IMR-90 (cell line): ENCODE results near the gene UGGT1. TPM values are rescaled to one million over a fixed set of nuclear protein-coding genes. Genes with fewer than 3 reads are reported as not detected.

ENCODE experiments used
- ATAC-seq: fragments of 200-7000 bp; cut with Tn5 transposase; 2 replicates; pipeline ENCODE4 v1.9.1; 2020; ENCODE audit warnings: low read depth, mild to moderate bottlenecking, moderate library complexity
- BruUV-seq: library from RNA; stranded (reverse); fragments of 400-500 nt; replicated peaks from 2 replicates; lab custom pipeline; 2021; lab: Mats Ljungman, UMichigan
- CTCF ChIA-PET: fragments of 300-600 bp; formaldehyde crosslinking; extraction: SDS; loops from one replicate; lab custom pipeline; 2021; ENCODE audit warnings: antibody characterized with exemption; lab: Yijun Ruan, JAX
- POLR2A ChIA-PET: fragments of 300-600 bp; sonication (Branson Sonifier 250); formaldehyde crosslinking; loops from one replicate; lab custom pipeline; 2022; ENCODE audit warnings: antibody characterized with exemption; ENCODE audit not compliant: unreplicated experiment; lab: Charles Lee
- DNase-seq: peaks from one replicate; pipeline ENCODE4 v3.0.0; 2013
- H2AFZ ChIP-seq: replicated peaks from 2 replicates; pipeline ENCODE3; 2013; ENCODE audit warnings: low read length, mild to moderate bottlenecking; ENCODE audit not compliant: poor library complexity
- H2AK5ac ChIP-seq: 2 replicates; pipeline ENCODE4 v1.6.1; 2013; ENCODE audit warnings: low read depth, low read length, inconsistent platforms
- H2AK9ac ChIP-seq: replicated peaks from 2 replicates; pipeline ENCODE3; 2013; ENCODE audit warnings: mild to moderate bottlenecking, low read depth, low read length, moderate library complexity; ENCODE audit not compliant: poor library complexity
- H2BK120ac ChIP-seq: 2 replicates; pipeline ENCODE4 v1.6.1; 2013; ENCODE audit warnings: low read depth, low read length, inconsistent platforms
- H2BK15ac ChIP-seq: 3 replicates; pipeline ENCODE4 v1.6.1; 2013; ENCODE audit warnings: low read depth, low read length, inconsistent platforms
- H2BK20ac ChIP-seq: 2 replicates; pipeline ENCODE4 v1.6.1; 2013; ENCODE audit warnings: low read depth, mild to moderate bottlenecking, inconsistent platforms, low read length, moderate library complexity
- H2BK5ac ChIP-seq: 2 replicates; pipeline ENCODE4 v1.6.1; 2013; ENCODE audit warnings: mild to moderate bottlenecking, low read depth, low read length, inconsistent platforms; ENCODE audit not compliant: poor library complexity, severe bottlenecking
- H3K14ac ChIP-seq: replicated peaks from 2 replicates; pipeline ENCODE4 v1.6.1; 2013; ENCODE audit warnings: low read depth, low read length, inconsistent platforms
- H3K18ac ChIP-seq: 2 replicates; pipeline ENCODE4 v1.6.1; 2013; ENCODE audit warnings: low read depth, low read length, control low read depth
- H3K23ac ChIP-seq: 2 replicates; pipeline ENCODE4 v1.6.1; 2013; ENCODE audit warnings: low read depth, low read length, inconsistent platforms
- H3K27ac ChIP-seq: 2 replicates; pipeline ENCODE4 v1.5.1; 2013; ENCODE audit warnings: mild to moderate bottlenecking, control low read depth, low read length; ENCODE audit not compliant: insufficient read depth
- H3K27me3 ChIP-seq: 2 replicates; pipeline ENCODE4 v1.6.1; 2013; ENCODE audit warnings: low read length; ENCODE audit not compliant: control insufficient read depth, insufficient read depth
- H3K36me3 ChIP-seq: 2 replicates; pipeline ENCODE4 v1.6.1; 2013; ENCODE audit warnings: low read length, mixed read lengths; ENCODE audit not compliant: control insufficient read depth, insufficient read depth
- H3K4ac ChIP-seq: 2 replicates; pipeline ENCODE4 v1.6.1; 2013; ENCODE audit warnings: low read depth, low read length, inconsistent platforms
- H3K4me1 ChIP-seq: 2 replicates; pipeline ENCODE4 v1.6.1; 2013; ENCODE audit warnings: low read length, mixed read lengths; ENCODE audit not compliant: control insufficient read depth, insufficient read depth
- H3K4me2 ChIP-seq: 2 replicates; pipeline ENCODE4 v1.6.1; 2013; ENCODE audit warnings: low read depth, mild to moderate bottlenecking, control low read depth, low read length, moderate library complexity
- H3K4me3 ChIP-seq: 2 replicates; pipeline ENCODE4 v1.5.1; 2013; ENCODE audit warnings: low read depth, mild to moderate bottlenecking, control low read depth, low read length, moderate library complexity; ENCODE audit not compliant: insufficient read depth
- H3K56ac ChIP-seq: 2 replicates; pipeline ENCODE4 v1.6.1; 2013; ENCODE audit warnings: low read length, inconsistent platforms; ENCODE audit not compliant: insufficient read depth; ENCODE audit errors: extremely low read depth
- H3K79me1 ChIP-seq, 2 experiments: 2 replicates each; pipeline ENCODE4 v1.6.1; 2013; ENCODE audit warnings: low read length in 2 of 2, inconsistent platforms in 1 of 2, low read depth in 1 of 2
- H3K9ac ChIP-seq: 2 replicates; pipeline ENCODE4 v1.6.1; 2013; ENCODE audit warnings: low read depth, low read length, control low read depth
- H3K9me1 ChIP-seq: 2 replicates; pipeline ENCODE4 v1.6.1; 2013; ENCODE audit warnings: low read length, inconsistent platforms; ENCODE audit not compliant: insufficient read depth
- H3K9me3 ChIP-seq: 2 replicates; pipeline ENCODE4 v1.6.1; 2013; ENCODE audit warnings: low read length; ENCODE audit not compliant: control insufficient read depth, insufficient read depth
- H4K20me1 ChIP-seq: 2 replicates; pipeline ENCODE4 v1.6.1; 2013; ENCODE audit warnings: low read length, inconsistent platforms; ENCODE audit not compliant: insufficient read depth
- H4K5ac ChIP-seq: 2 replicates; pipeline ENCODE4 v1.6.1; 2013; ENCODE audit warnings: mild to moderate bottlenecking, low read depth, low read length, control low read depth
- H4K8ac ChIP-seq, 2 experiments: 2 replicates each; pipeline ENCODE4 v1.6.1; 2013; ENCODE audit warnings: low read depth in 2 of 2, low read length in 2 of 2, control low read depth in 1 of 2, inconsistent platforms in 1 of 2
- H4K91ac ChIP-seq: 2 replicates; pipeline ENCODE4 v1.6.1; 2013; ENCODE audit warnings: low read depth, low read length, inconsistent platforms; ENCODE audit not compliant: insufficient read depth
- BHLHE40 ChIP-seq: fragments of 150-350 bp; IDR thresholded peaks from 2 replicates; pipeline ENCODE4 v1.6.1; 2016; ENCODE audit warnings: mild to moderate bottlenecking, low read depth, low read length
- CEBPB ChIP-seq: IDR thresholded peaks from 2 replicates; pipeline ENCODE4 v1.6.1; 2012; ENCODE audit warnings: low read depth, low read length, improper control_type of control experiment
- CTCF ChIP-seq: conservative IDR thresholded peaks from 2 replicates; pipeline ENCODE4 v1.5.1; 2012; ENCODE audit warnings: mild to moderate bottlenecking, low read depth, low read length, improper control_type of control experiment
- ELK1 ChIP-seq: fragments of 150-350 bp; IDR thresholded peaks from 2 replicates; pipeline ENCODE4 v1.6.1; 2016; ENCODE audit warnings: low read depth, mild to moderate bottlenecking, low read length, moderate library complexity, borderline replicate concordance
- FOS ChIP-seq: fragments of 150-350 bp; IDR thresholded peaks from 2 replicates; pipeline ENCODE4 v1.6.1; 2016; ENCODE audit warnings: low read depth, low read length
- RAD21 ChIP-seq: IDR thresholded peaks from 2 replicates; pipeline ENCODE4 v1.6.1; 2012; ENCODE audit warnings: low read length, improper control_type of control experiment
- RCOR1 ChIP-seq: IDR thresholded peaks from 2 replicates; pipeline ENCODE4 v1.6.1; 2012; ENCODE audit warnings: mild to moderate bottlenecking, low read length, improper control_type of control experiment; ENCODE audit not compliant: insufficient replicate concordance
- SMC3 ChIP-seq: fragments of 150-350 bp; IDR thresholded peaks from 2 replicates; pipeline ENCODE4 v1.6.1; 2016; ENCODE audit warnings: low read depth, mild to moderate bottlenecking, antibody characterized with exemption, low read length, moderate library complexity
- WGBS, 2 experiments: methylation state at CpG; one replicate each; pipeline versions ENCODE4 v1.1.5 to v1.1.7; 2013; ENCODE audit warnings: missing lambda C conversion rate in 2 of 2; ENCODE audit not compliant: insufficient read length in 1 of 2; ENCODE audit errors: extremely low coverage in 2 of 2; 5-methylcytosine and 5-hydroxymethylcytosine counted together
- dilution Hi-C: fragments of 300-500 bp; cut with HindIII; formaldehyde crosslinking; loops from one replicate; pipeline ENCODE4 v1.14.3; 2018; ENCODE audit warnings: low sequenced_read_pairs; ENCODE audit not compliant: unreplicated experiment
- in situ Hi-C: fragments of 300-500 bp; cut with MboI; formaldehyde crosslinking; loops from 3 replicates; pipeline ENCODE4 v1.14.3; 2019; ENCODE audit warnings: low sequenced_read_pairs, inconsistent platforms, mixed read lengths
- intact Hi-C: fragments of 100-400 bp; cut with micrococcal nuclease; formaldehyde crosslinking; loops from 2 replicates; pipeline ENCODE4 v1.10.0; 2022
- polyA plus RNA-seq, 3 experiments: library from polyadenylated mRNA; depleted of rRNA; stranded (reverse); fragments of >200 nt; gene quantifications; 2 replicates each; pipeline ENCODE4 v1.2.3, GENCODE V29; 2012; ENCODE audit warnings: low replicate concordance in 1 of 3
- total RNA-seq: library from RNA; depleted of rRNA; stranded (reverse); fragments of >200 nt; gene quantifications from 2 replicates; pipeline ENCODE4 v1.2.3, GENCODE V29; 2012

Gene UGGT1
- total and polyA plus RNA-seq, 2 of the 4 experiments (the other 2 are of a cell fraction), result 26.1 to 71.3 TPM

GRCh38 chr2:128109243-128109642, 18.2 kb downstream of the UGGT1 start:
- Histone ChIP-seq H4K91ac (no peak overlapping the region), H3K23ac (no peak overlapping the region), H2BK15ac (no peak overlapping the region), H3K27ac (no peak overlapping the region), H2BK5ac (no peak overlapping the region), H2BK20ac (no peak overlapping the region), H3K36me3 (peaks cover 19% of the 10 kb centered on the region), H3K4ac (no peak overlapping the region), H3K4me3 (no peak overlapping the region), H2AK5ac (no peak overlapping the region), H2BK120ac (no peak overlapping the region), H2AK9ac (no peak overlapping the region), H4K20me1 (no peaks in the 10 kb centered on the region), H3K9ac (no peak overlapping the region), H3K18ac (no peak overlapping the region), H3K14ac (no peak overlapping the region), H2AFZ (no peak overlapping the region), H3K56ac (no peak overlapping the region), H3K4me1 (no peaks in the 10 kb centered on the region), H3K79me1 (peaks cover 4 to 9% of the 10 kb centered on the region in 2 experiments; a peak in 2 of 4 replicates), H4K5ac (no peak overlapping the region), H3K9me1 (no peaks in the 10 kb centered on the region), H3K9me3 (no peaks in the 10 kb centered on the region), H4K8ac (no peak overlapping the region), H3K27me3 (no peaks in the 10 kb centered on the region), H3K4me2 (no peak overlapping the region)
- dilution Hi-C loops (no loop called here), in situ Hi-C loops (no loop called here), intact Hi-C loops (no loop called here)
- DNase-seq (no peak), ATAC-seq (no peak)
- no CpG with 5 or more reads among the region's 4 CpGs for WGBS, 2 experiments
- ChIA-PET CTCF (no interaction called here), POLR2A (no interaction called here)
- no peak for TF ChIP-seq SMC3
- no peak for TF ChIP-seq ELK1
- TF ChIP-seq CEBPB, result no peak
- TF ChIP-seq CTCF, result no peak
- TF ChIP-seq BHLHE40, result no peak
- no peak for TF ChIP-seq RCOR1
- TF ChIP-seq RAD21, result no peak
- TF ChIP-seq FOS, result no peak
- no TSS peak for BruUV-seq
